Keratinocyte (primary cell): ENCODE measurements around the gene SLC4A5. TPM values are rescaled to one million over a fixed set of nuclear protein-coding genes. Genes with fewer than 3 reads are reported as not detected.
"Not testable (repeated sequence)": the region's sequence is repeated elsewhere in the genome, so short reads cannot be mapped to it uniquely, and the experiment has no call there.

Source experiments
- DNase-seq: peaks from one replicate; pipeline ENCODE4 v3.0.0-alpha.2; 2011; ENCODE audit warnings: low read depth, missing footprints, low spot score
- FAIRE-seq: peaks from 2 replicates; lab custom pipeline; 2011; peaks lifted over from hg19 to GRCh38; lab: Jason Lieb, UNC
- H2AFZ ChIP-seq: 2 replicates; pipeline ENCODE4 v1.6.0; 2012; ENCODE audit warnings: low read length, control low read depth, inconsistent platforms; ENCODE audit not compliant: control insufficient read depth
- H3K27ac ChIP-seq: 2 replicates; pipeline ENCODE4 v1.5.1; 2011; ENCODE audit warnings: low read length; ENCODE audit not compliant: control insufficient read depth, insufficient read depth
- H3K27me3 ChIP-seq: 3 replicates; pipeline ENCODE4 v1.6.0; 2011; ENCODE audit warnings: low read length; ENCODE audit not compliant: control insufficient read depth, insufficient read depth; ENCODE audit errors: extremely low read depth
- H3K36me3 ChIP-seq, 2 experiments: 2 replicates in 1 of 2; 3 replicates in 1 of 2; pipeline ENCODE4 v1.5.1; 2011; ENCODE audit warnings: low read length in 2 of 2, mild to moderate bottlenecking in 1 of 2; ENCODE audit not compliant: control insufficient read depth in 2 of 2, insufficient read depth in 2 of 2; ENCODE audit errors: extremely low read depth in 1 of 2
- H3K4me1 ChIP-seq: 3 replicates; pipeline ENCODE4 v1.5.1; 2011; ENCODE audit warnings: low read length; ENCODE audit not compliant: control insufficient read depth, insufficient read depth; ENCODE audit errors: extremely low read depth
- H3K4me2 ChIP-seq: 3 replicates; pipeline ENCODE4 v1.6.0; 2011; ENCODE audit warnings: low read depth, low read length; ENCODE audit not compliant: control insufficient read depth, insufficient read depth; ENCODE audit errors: extremely low read depth
- H3K4me3 ChIP-seq, 3 experiments: fragments of 200-600 bp in 1 of 3; sonication (generic) in 1 of 3; 2 replicates in 2 of 3; 3 replicates in 1 of 3; pipeline ENCODE4 v1.5.1; 2011 to 2016; ENCODE audit warnings: low read length in 3 of 3, mild to moderate bottlenecking in 3 of 3, control low read depth in 2 of 3, inconsistent platforms in 1 of 3, low read depth in 1 of 3, mixed read lengths in 1 of 3, mixed run types in 1 of 3, moderate library complexity in 1 of 3; ENCODE audit not compliant: control insufficient read depth in 2 of 3, insufficient read depth in 2 of 3; ENCODE audit errors: extremely low read depth in 1 of 3
- H3K79me2 ChIP-seq: 2 replicates; pipeline ENCODE4 v1.6.0; 2012; ENCODE audit warnings: low read length; ENCODE audit not compliant: control insufficient read depth, insufficient read depth
- H3K9ac ChIP-seq: 3 replicates; pipeline ENCODE4 v1.6.0; 2011; ENCODE audit warnings: low read length; ENCODE audit not compliant: control insufficient read depth, insufficient read depth; ENCODE audit errors: extremely low read depth
- H3K9me1 ChIP-seq: 3 replicates; pipeline ENCODE4 v1.6.0; 2011; ENCODE audit warnings: low read length; ENCODE audit not compliant: control insufficient read depth, insufficient read depth; ENCODE audit errors: extremely low read depth
- H3K9me3 ChIP-seq: 2 replicates; pipeline ENCODE4 v1.5.1; 2012; ENCODE audit warnings: low read depth, low read length; ENCODE audit not compliant: control insufficient read depth
- H4K20me1 ChIP-seq: 3 replicates; pipeline ENCODE4 v1.6.0; 2011; ENCODE audit warnings: low read length; ENCODE audit not compliant: control insufficient read depth, insufficient read depth; ENCODE audit errors: extremely low read depth
- CTCF ChIP-seq, 3 experiments: IDR thresholded peaks in 1 of 3; conservative IDR thresholded peaks in 1 of 3; optimal IDR thresholded peaks in 1 of 3; 2 replicates in 2 of 3; 3 replicates in 1 of 3; pipeline versions ENCODE3 to v1.5.1; 2011; ENCODE audit warnings: low read length in 3 of 3, mild to moderate bottlenecking in 3 of 3, moderate library complexity in 2 of 3, control low read depth in 1 of 3, inconsistent platforms in 1 of 3; ENCODE audit not compliant: insufficient read depth in 2 of 3; ENCODE audit errors: extremely low read depth in 1 of 3
- EZH2 ChIP-seq: IDR thresholded peaks from one replicate; pipeline ENCODE4 v1.6.1; 2012; ENCODE audit warnings: inconsistent platforms, mild to moderate bottlenecking, low read length, moderate library complexity
- dilution Hi-C: fragments of 300-500 bp; cut with MboI; formaldehyde crosslinking; loops from one replicate; pipeline ENCODE4 v1.7.0; 2020; ENCODE audit warnings: low sequenced_read_pairs; ENCODE audit not compliant: extremely low pct_ligation_motif_present
- polyA plus RNA-seq, 5 experiments: library from polyadenylated mRNA; depleted of rRNA in 3 of 5; stranded (reverse) in 3 of 5; stranded (forward) in 1 of 5; unstranded in 1 of 5; fragments of >200 nt; gene quantifications; 1 replicate in 1 of 5; 2 replicates in 3 of 5; 3 replicates in 1 of 5; pipeline versions ENCODE4 v1.2.1 to v1.2.3, GENCODE V29; 2011 to 2012; ENCODE audit warnings: missing spikeins in 2 of 5, low read depth in 1 of 5, low replicate concordance in 1 of 5

The SLC4A5 gene
- polyA plus RNA-seq, 1 donor (not counting 4 experiments of a cell fraction or from before 2014, with no cell fraction given), result 0.22 TPM

- Histone ChIP-seq H3K4me3 (no peak overlapping the region), H3K36me3 (no peaks in the 10 kb centered on the region), H3K79me2 (no peaks in the 10 kb centered on the region), H4K20me1 (no peaks in the 10 kb centered on the region), H3K27ac (no peak overlapping the region), H3K27me3 (no peaks in the 10 kb centered on the region), H3K9me3 (no peaks in the 10 kb centered on the region), H3K4me1 (no peaks in the 10 kb centered on the region), H3K9ac (no peak overlapping the region), H3K4me2 (no peak overlapping the region), H3K9me1 (no peaks in the 10 kb centered on the region), H2AFZ (no peak overlapping the region)
- FAIRE-seq (no peak), DNase-seq (no peak)
- dilution Hi-C loops, result no loop called here
- TF ChIP-seq CTCF (optimal IDR thresholded peaks at IDR 0.05 in 1 of 3, IDR thresholded peaks at IDR 0.05 in 1 of 3, conservative IDR thresholded peaks at IDR 0.05 in 1 of 3; ENCODE audit: extremely low read depth in 1 of 3, insufficient read depth in 2 of 3, low read length in 3 of 3), result no peak
- TF ChIP-seq EZH2, result no peak
Measured at GRCh38 chr2:74232426-74232825, 110.8 kb downstream of the SLC4A5 start.

GRCh38 chr2:74229865-74230264 lies 113.4 kb downstream of the SLC4A5 start:
- DNase-seq, H2AFZ ChIP-seq, H3K9me3 ChIP-seq, H3K27ac ChIP-seq, H3K4me3 ChIP-seq, H3K79me2 ChIP-seq, H3K27me3 ChIP-seq, H3K36me3 ChIP-seq, H3K9ac ChIP-seq, dilution Hi-C loops, H4K20me1 ChIP-seq, H3K4me2 ChIP-seq, H3K9me1 ChIP-seq, FAIRE-seq: not testable (repeated sequence)
- H3K4me1 ChIP-seq, result peaks cover 14% of the 10 kb centered on the region

- no peak for TF ChIP-seq CTCF (optimal IDR thresholded peaks at IDR 0.05 in 1 of 3, IDR thresholded peaks at IDR 0.05 in 1 of 3, conservative IDR thresholded peaks at IDR 0.05 in 1 of 3; ENCODE audit: extremely low read depth in 1 of 3, insufficient read depth in 2 of 3, low read length in 3 of 3)
- no peak for TF ChIP-seq EZH2
- peaks cover 1% of the 10 kb centered on the region for H4K20me1 ChIP-seq
- DNase-seq, result no peak
- no peak overlapping the region for H3K9ac ChIP-seq
- no peak overlapping the region for H3K27ac ChIP-seq
- peaks cover 16% of the 10 kb centered on the region for H3K4me1 ChIP-seq
- H3K4me2 ChIP-seq, result no peak overlapping the region
- no peaks in the 10 kb centered on the region for H3K9me1 ChIP-seq
- FAIRE-seq, result no peak
- no peaks in the 10 kb centered on the region for H3K36me3 ChIP-seq
- H3K9me3 ChIP-seq, result no peaks in the 10 kb centered on the region
- no peak overlapping the region for H3K4me3 ChIP-seq
- H2AFZ ChIP-seq, result no peak overlapping the region
- dilution Hi-C loops, result no loop called here
- no peaks in the 10 kb centered on the region for H3K79me2 ChIP-seq
- peaks cover 7% of the 10 kb centered on the region for H3K27me3 ChIP-seq
Measured at GRCh38 chr2:74228772-74229171, 114.4 kb downstream of the SLC4A5 start.
